NCI-H187 (cell line): ENCODE data around the gene PRPF4.
A peak's percentile ranks its signal among the peaks of the same experiment; 100 is the strongest.

Experiments
- DNase-seq, 2 experiments: peaks; one replicate each; lab custom pipeline; 2025; lab: John Stamatoyannopoulos, UW

The PRPF4 gene

GRCh38 chr9:113311961-113312360 is 36.5 kb downstream of the PRPF4 start:
- no peak for DNase-seq

- no peak for DNase-seq
These were observed 37.8 kb downstream of the PRPF4 start for GRCh38 chr9:113313261-113313660.

- no peak for DNase-seq
These were observed 39.8 kb downstream of the PRPF4 start for GRCh38 chr9:113315231-113315630.

- DNase-seq = no peak
These were observed 40.6 kb downstream of the PRPF4 start for GRCh38 chr9:113316030-113316429.

GRCh38 chr9:113317777-113318176 is 42.3 kb downstream of the PRPF4 start:
- no peak for DNase-seq

GRCh38 chr9:113319054-113319453 is 43.6 kb downstream of the PRPF4 start:
- DNase-seq = no peak

GRCh38 chr9:113320051-113320450 is 44.6 kb downstream of the PRPF4 start:
- DNase-seq = no peak

- no peak for DNase-seq
These were observed 47.2 kb downstream of the PRPF4 start for GRCh38 chr9:113322671-113323070.

- no peak for DNase-seq
These were observed 50.8 kb downstream of the PRPF4 start for GRCh38 chr9:113326230-113326629.

- no peak for DNase-seq
These were observed 52.8 kb downstream of the PRPF4 start for GRCh38 chr9:113328045-113328782.

GRCh38 chr9:113331780-113332179 is 56.3 kb downstream of the PRPF4 start:
- no peak for DNase-seq

- DNase-seq = no peak
These were observed 62.3 kb downstream of the PRPF4 start for GRCh38 chr9:113337714-113338113.

GRCh38 chr9:113340011-113340699 is 64.7 kb downstream of the PRPF4 start, which contains the start of gene WDR31:
WDR31 (minus strand) TSS chr9:113340275; CDS start chr9:113332022, 8,253 bp downstream.
- DNase-seq = peak; percentile 25 to 55

- DNase-seq = no peak
These were observed 66.4 kb downstream of the PRPF4 start for GRCh38 chr9:113341712-113342410.
